ENCODE results near the gene PRG2. TPM values are rescaled to one million over a fixed set of nuclear protein-coding genes. Genes with fewer than 3 reads are reported as not detected.

Gene PRG2
- total RNA-seq, 1 experiment from 2014 or later, result not detected

DNA sequence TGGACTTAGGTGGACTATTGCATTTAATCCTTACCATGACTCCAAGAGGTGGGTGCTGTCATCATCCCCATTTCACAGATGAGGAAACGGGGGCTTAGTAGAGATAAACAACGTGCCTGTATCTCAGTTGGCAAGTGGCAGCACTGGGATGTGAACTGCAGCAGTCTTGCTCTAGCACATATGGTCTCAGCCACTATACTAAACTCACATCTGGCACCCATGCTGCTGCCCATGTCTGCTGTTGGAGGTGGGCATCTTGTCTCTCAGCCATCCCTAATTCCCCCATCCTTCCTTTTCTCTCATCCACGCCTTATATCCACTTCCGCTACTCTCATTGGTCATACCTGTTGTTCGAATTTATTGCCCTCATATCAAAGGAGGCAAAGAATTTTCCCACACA is 13.3 kb downstream of the PRG2 start:
- ATAC-seq, result no peak; the same call in 1 of the 2 replicates
- Histone ChIP-seq H3K27me3 (ENCODE audit: control insufficient read depth, insufficient read depth, low read length) (peaks cover 2% of the 10 kb centered on the region; the same call in 1 of the 2 replicates), H3K36me3 (ENCODE audit: control insufficient read depth, insufficient read depth, low read length) (no peaks in the 10 kb centered on the region), H3K4me1 (ENCODE audit: control insufficient read depth, insufficient read depth, low read length) (no peaks in the 10 kb centered on the region; the same call in 1 of the 2 replicates), H3K4me3 (ENCODE audit: low read depth in 2 of 2, low read length in 2 of 2) (no peak overlapping the region), H3K9me3 (ENCODE audit: control insufficient read depth, insufficient read depth, low read depth, low read length) (no peaks in the 10 kb centered on the region), H3K27ac (ENCODE audit: low read length) (no peak overlapping the region)
- TF ChIP-seq TCF7L2 (IDR thresholded peaks at IDR 0.05; ENCODE audit: low read depth, low read length) (no peak), POLR2AphosphoS5 (IDR thresholded peaks at IDR 0.05; ENCODE audit: low read depth, low read length) (no peak), SIN3A (IDR thresholded peaks at IDR 0.05; ENCODE audit: borderline replicate concordance, insufficient read depth, low read depth, low read length) (no peak)
- TF ChIP-seq, protein P1, sequence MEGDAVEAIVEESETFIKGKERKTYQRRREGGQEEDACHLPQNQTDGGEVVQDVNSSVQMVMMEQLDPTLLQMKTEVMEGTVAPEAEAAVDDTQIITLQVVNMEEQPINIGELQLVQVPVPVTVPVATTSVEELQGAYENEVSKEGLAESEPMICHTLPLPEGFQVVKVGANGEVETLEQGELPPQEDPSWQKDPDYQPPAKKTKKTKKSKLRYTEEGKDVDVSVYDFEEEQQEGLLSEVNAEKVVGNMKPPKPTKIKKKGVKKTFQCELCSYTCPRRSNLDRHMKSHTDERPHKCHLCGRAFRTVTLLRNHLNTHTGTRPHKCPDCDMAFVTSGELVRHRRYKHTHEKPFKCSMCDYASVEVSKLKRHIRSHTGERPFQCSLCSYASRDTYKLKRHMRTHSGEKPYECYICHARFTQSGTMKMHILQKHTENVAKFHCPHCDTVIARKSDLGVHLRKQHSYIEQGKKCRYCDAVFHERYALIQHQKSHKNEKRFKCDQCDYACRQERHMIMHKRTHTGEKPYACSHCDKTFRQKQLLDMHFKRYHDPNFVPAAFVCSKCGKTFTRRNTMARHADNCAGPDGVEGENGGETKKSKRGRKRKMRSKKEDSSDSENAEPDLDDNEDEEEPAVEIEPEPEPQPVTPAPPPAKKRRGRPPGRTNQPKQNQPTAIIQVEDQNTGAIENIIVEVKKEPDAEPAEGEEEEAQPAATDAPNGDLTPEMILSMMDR (IDR thresholded peaks at IDR 0.05), result no peak
- TF ChIP-seq, protein P2, sequence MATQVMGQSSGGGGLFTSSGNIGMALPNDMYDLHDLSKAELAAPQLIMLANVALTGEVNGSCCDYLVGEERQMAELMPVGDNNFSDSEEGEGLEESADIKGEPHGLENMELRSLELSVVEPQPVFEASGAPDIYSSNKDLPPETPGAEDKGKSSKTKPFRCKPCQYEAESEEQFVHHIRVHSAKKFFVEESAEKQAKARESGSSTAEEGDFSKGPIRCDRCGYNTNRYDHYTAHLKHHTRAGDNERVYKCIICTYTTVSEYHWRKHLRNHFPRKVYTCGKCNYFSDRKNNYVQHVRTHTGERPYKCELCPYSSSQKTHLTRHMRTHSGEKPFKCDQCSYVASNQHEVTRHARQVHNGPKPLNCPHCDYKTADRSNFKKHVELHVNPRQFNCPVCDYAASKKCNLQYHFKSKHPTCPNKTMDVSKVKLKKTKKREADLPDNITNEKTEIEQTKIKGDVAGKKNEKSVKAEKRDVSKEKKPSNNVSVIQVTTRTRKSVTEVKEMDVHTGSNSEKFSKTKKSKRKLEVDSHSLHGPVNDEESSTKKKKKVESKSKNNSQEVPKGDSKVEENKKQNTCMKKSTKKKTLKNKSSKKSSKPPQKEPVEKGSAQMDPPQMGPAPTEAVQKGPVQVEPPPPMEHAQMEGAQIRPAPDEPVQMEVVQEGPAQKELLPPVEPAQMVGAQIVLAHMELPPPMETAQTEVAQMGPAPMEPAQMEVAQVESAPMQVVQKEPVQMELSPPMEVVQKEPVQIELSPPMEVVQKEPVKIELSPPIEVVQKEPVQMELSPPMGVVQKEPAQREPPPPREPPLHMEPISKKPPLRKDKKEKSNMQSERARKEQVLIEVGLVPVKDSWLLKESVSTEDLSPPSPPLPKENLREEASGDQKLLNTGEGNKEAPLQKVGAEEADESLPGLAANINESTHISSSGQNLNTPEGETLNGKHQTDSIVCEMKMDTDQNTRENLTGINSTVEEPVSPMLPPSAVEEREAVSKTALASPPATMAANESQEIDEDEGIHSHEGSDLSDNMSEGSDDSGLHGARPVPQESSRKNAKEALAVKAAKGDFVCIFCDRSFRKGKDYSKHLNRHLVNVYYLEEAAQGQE (IDR thresholded peaks at IDR 0.05; ENCODE audit: insufficient read depth in 1 of 2, low read depth in 2 of 2, low read length in 1 of 2), result no peak
- DNase-seq (ENCODE audit: low read depth, low spot score), result no peak
- in situ Hi-C loops (cut with HindIII; ENCODE audit: low pct_unique_long_range_greater_than_20kb, low sequenced_read_pairs), result no loop called here
- no TSS peak for BruUV-seq (replicated peaks)
- POLR2A ChIA-PET, result no interaction called here
- intact Hi-C loops (cut with micrococcal nuclease; ENCODE audit: unreplicated experiment), result no loop called here
- CTCF ChIA-PET, result no interaction called here

DNA sequence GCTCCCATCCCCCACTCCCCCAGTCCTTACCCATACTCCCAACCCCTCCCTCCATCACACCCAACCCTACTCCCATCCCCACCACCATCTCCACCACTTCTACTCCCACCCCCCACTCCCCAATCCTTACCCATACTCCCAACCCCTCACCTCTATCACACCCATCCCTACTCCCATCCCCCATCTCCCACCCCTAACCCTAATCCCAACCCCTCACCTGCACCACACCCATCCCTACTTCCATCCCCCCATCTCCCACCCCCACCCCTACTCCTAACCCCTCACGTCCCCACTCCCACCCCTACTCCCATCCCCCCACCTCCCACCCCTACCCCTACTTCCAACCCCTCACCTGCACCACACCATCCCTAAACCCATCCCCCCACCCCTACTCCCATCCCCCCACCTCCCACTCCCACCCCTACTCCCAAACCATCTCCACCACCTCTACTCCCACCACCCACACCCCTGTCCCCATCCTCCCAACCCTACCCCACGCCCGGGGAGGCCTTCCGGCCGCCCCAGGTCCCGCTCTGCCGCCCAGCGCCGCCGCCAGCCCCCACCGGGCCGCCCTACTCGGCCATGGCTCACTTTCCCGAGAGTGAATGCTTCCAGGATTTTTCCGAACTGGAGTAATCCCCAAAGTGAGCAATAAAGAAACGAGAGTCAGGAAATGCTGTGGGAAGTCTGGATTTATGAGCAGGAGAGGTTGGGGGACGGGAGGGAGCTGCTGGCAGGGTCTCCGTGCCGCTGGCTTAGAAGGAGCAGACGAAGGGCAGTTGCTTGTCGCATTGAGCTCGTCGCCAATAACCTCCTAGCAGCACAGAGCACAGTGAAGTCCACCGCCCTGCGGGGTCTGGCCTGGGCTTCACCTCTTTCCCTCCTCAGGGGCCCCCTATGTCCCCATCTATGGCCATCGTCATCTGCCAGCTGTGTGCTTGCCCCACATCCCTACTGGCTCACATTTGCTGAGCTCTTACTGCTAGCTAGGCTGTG is 14.1 kb downstream of the PRG2 start:
- ChIA-PET CTCF (no interaction called here), POLR2A (no interaction called here)
- ATAC-seq, result no peak; the same call in 1 of the 2 replicates
- in situ Hi-C loops (cut with HindIII; ENCODE audit: low pct_unique_long_range_greater_than_20kb, low sequenced_read_pairs) (no loop called here), intact Hi-C loops (cut with micrococcal nuclease; ENCODE audit: unreplicated experiment) (no loop called here)
- TF ChIP-seq TCF7L2 (IDR thresholded peaks at IDR 0.05; ENCODE audit: low read depth, low read length), result no peak
- TF ChIP-seq, protein P2 (IDR thresholded peaks at IDR 0.05; ENCODE audit: insufficient read depth in 1 of 2, low read depth in 2 of 2, low read length in 1 of 2), result no peak
- no peak for TF ChIP-seq SIN3A (IDR thresholded peaks at IDR 0.05; ENCODE audit: borderline replicate concordance, insufficient read depth, low read depth, low read length)
- TF ChIP-seq POLR2AphosphoS5 (IDR thresholded peaks at IDR 0.05; ENCODE audit: low read depth, low read length), result no peak
- TF ChIP-seq, protein P1 (IDR thresholded peaks at IDR 0.05), result no peak
- no peaks in the 10 kb centered on the region for H3K9me3 ChIP-seq (ENCODE audit: control insufficient read depth, insufficient read depth, low read depth, low read length)
- no TSS peak for BruUV-seq (replicated peaks)
- peaks cover 3% of the 10 kb centered on the region; the same call in 1 of the 2 replicates for H3K27me3 ChIP-seq (ENCODE audit: control insufficient read depth, insufficient read depth, low read length)
- no peak overlapping the region for H3K27ac ChIP-seq (ENCODE audit: low read length)
- H3K4me1 ChIP-seq (ENCODE audit: control insufficient read depth, insufficient read depth, low read length), result no peaks in the 10 kb centered on the region; the same call in 1 of the 2 replicates
- no peak overlapping the region for H3K4me3 ChIP-seq (ENCODE audit: low read depth in 2 of 2, low read length in 2 of 2)
- H3K36me3 ChIP-seq (ENCODE audit: control insufficient read depth, insufficient read depth, low read length), result no peaks in the 10 kb centered on the region
- no peak for DNase-seq (ENCODE audit: low read depth, low spot score)

Data from Panc1 (cell line).